ENCODE measurements around the gene APOC1.

The APOC1 gene

GRCh38 chr19:44957526-44957925 is 43.1 kb downstream of the APOC1 start:
- DNase-seq, result no peak

DNA sequence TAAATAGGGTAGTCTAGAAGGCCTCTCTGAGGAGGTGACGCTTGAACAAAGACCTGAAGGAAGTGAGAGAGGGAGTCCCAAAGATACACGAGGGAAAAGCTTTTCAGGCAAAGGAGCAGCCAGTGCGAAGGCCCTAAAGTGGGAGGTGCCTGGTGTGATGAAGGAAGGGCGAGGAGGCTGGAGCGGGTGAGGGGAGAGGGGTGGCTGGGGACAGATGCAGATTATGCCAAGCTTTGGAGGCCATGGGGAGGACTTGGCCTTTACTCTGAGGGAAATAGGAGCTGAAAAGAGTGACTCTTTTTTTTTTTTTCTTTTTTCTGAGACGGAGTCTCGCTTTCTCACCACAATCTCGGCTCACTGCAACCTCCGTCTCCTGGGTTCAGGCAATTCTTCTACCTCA is 43.7 kb downstream of the APOC1 start:
- DNase-seq, result no peak

GRCh38 chr19:44959691-44960090 is 45.3 kb downstream of the APOC1 start:
- DNase-seq, result no peak

- no peak for DNase-seq
Observed at GRCh38 chr19:44960906-44961728, 46.7 kb downstream of the APOC1 start.

GRCh38 chr19:44961821-44962220 is 47.4 kb downstream of the APOC1 start:
- DNase-seq, result no peak

DNA sequence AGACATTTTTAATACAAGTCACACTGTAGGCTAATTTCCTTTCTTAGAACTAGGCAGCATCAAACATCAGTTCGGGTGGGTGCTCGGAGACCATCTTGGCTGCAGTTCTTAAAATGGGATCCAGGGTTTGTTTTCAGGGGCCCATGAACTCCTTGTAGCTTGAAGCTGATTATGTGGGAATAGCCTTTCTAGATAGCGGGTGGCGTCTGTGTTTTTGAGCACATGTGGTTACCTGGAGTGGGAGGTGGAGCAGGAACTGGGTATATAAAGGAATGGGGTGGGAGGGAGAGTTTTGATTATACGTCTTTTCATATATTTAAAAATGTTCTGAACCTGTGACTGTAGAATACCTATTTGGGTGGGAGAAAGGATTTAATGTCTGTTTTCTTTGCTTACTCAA is 53.7 kb downstream of the APOC1 start:
- no peak for DNase-seq

GRCh38 chr19:44968670-44969069 is 54.3 kb downstream of the APOC1 start:
- DNase-seq, result no peak

All from fibroblast of upper back skin (primary cell).